OCI-LY7 (cell line): ENCODE measurements around the gene SPATS2L. TPM values are rescaled to one million over a fixed set of nuclear protein-coding genes. Genes with fewer than 3 reads are reported as not detected.

Experiments used
- BruUV-seq: library from RNA; stranded (reverse); fragments of 400-500 nt; replicated peaks from 2 replicates; lab custom pipeline; 2021; lab: Mats Ljungman, UMichigan
- CTCF ChIA-PET: fragments of 300-600 bp; sonication (Branson Sonifier 250); formaldehyde crosslinking; loops from one replicate; lab custom pipeline; 2022; ENCODE audit warnings: antibody characterized with exemption; ENCODE audit not compliant: unreplicated experiment; lab: Charles Lee
- POLR2A ChIA-PET: fragments of 300-600 bp; sonication (Branson Sonifier 250); formaldehyde crosslinking; loops from one replicate; lab custom pipeline; 2022; ENCODE audit warnings: antibody characterized with exemption; lab: Charles Lee
- DNase-seq: peaks from one replicate; pipeline ENCODE4 v3.0.0-alpha.2; 2015; ENCODE audit warnings: low spot score
- H2AFZ ChIP-seq: fragments of 200-600 bp; sonication (generic), shearing (Covaris generic); 2 replicates; pipeline ENCODE4 v1.6.1; 2014; ENCODE audit warnings: mild to moderate bottlenecking, antibody characterized with exemption, low read length, moderate library complexity
- H3K27ac ChIP-seq: fragments of 200-600 bp; sonication (generic); 2 replicates; pipeline ENCODE4 v1.5.1; 2014; ENCODE audit warnings: mixed run types, low read depth, mild to moderate bottlenecking, moderate library complexity, low read length, inconsistent platforms; ENCODE audit not compliant: poor library complexity, severe bottlenecking
- H3K36me3 ChIP-seq: fragments of 200-600 bp; sonication (generic); 2 replicates; pipeline ENCODE4 v1.6.1; 2014; ENCODE audit warnings: mild to moderate bottlenecking, antibody characterized with exemption, low read length, moderate library complexity, mixed read lengths; ENCODE audit not compliant: insufficient read depth
- H3K4me1 ChIP-seq: fragments of 200-600 bp; sonication (generic); 2 replicates; pipeline ENCODE4 v1.5.1; 2014; ENCODE audit warnings: mild to moderate bottlenecking, low read length; ENCODE audit not compliant: insufficient read depth, poor library complexity, severe bottlenecking
- H3K4me2 ChIP-seq: fragments of 200-600 bp; sonication (generic); 2 replicates; pipeline ENCODE4 v1.6.1; 2014; ENCODE audit warnings: mild to moderate bottlenecking, low read length
- H3K4me3 ChIP-seq: fragments of 200-600 bp; sonication (generic); 2 replicates; pipeline ENCODE4 v1.5.1; 2014; ENCODE audit warnings: mild to moderate bottlenecking, low read depth, low read length; ENCODE audit not compliant: poor library complexity, severe bottlenecking
- H3K79me2 ChIP-seq: fragments of 200-600 bp; sonication (generic); 2 replicates; pipeline ENCODE4 v1.6.1; 2016; ENCODE audit warnings: low read depth, mild to moderate bottlenecking, low read length, moderate library complexity, mixed read lengths; ENCODE audit not compliant: insufficient read depth
- H3K9me2 ChIP-seq: fragments of 200-600 bp; sonication (generic); 2 replicates; pipeline ENCODE4 v1.6.1; 2016; ENCODE audit warnings: mild to moderate bottlenecking, low read length, mixed read lengths; ENCODE audit not compliant: insufficient read depth
- H3K9me3 ChIP-seq: fragments of 200-600 bp; sonication (generic); 2 replicates; pipeline ENCODE4 v1.6.1; 2014; ENCODE audit warnings: mild to moderate bottlenecking, mixed run types, low read length, mixed read lengths
- H4K20me1 ChIP-seq: fragments of 200-600 bp; sonication (generic); 2 replicates; pipeline ENCODE4 v1.6.1; 2014; ENCODE audit warnings: mild to moderate bottlenecking, antibody characterized with exemption, low read length, moderate library complexity, mixed read lengths; ENCODE audit not compliant: insufficient read depth
- EZH2phosphoT487 ChIP-seq: fragments of 200-600 bp; sonication (generic); IDR thresholded peaks from 2 replicates; pipeline ENCODE4 v1.6.1; 2018; ENCODE audit warnings: low read depth, borderline replicate concordance, mild to moderate bottlenecking, mixed run types, antibody characterized with exemption, low read length, moderate library complexity, mixed read lengths
- intact Hi-C: fragments of 100-400 bp; cut with micrococcal nuclease; formaldehyde crosslinking; loops from one replicate; pipeline ENCODE4 v1.10.0; 2022; ENCODE audit not compliant: unreplicated experiment
- total RNA-seq, 2 experiments: library from RNA; depleted of rRNA in 1 of 2; stranded (reverse); fragments of >200 nt in 1 of 2; shearing (Covaris generic) in 1 of 2; gene quantifications; 2 replicates each; pipeline ENCODE4 v1.2.3, GENCODE V29; 2014 to 2022
- TF ChIP-seq, protein P1 (sequence below): fragments of 200-600 bp; sonication (generic); conservative IDR thresholded peaks from 2 replicates; pipeline ENCODE4 v1.5.1; 2014; ENCODE audit warnings: mild to moderate bottlenecking, antibody characterized with exemption, low read length, moderate library complexity, mixed read lengths

Gene SPATS2L
- total RNA-seq, 2 experiments from 2014 or later = 3.1 to 5.2 TPM

GRCh38 chr2:200345975-200346374 lies 39.5 kb downstream of the SPATS2L start:
- no peak for DNase-seq
- Histone ChIP-seq H3K4me1 (no peaks in the 10 kb centered on the region), H3K9me3 (no peaks in the 10 kb centered on the region), H3K36me3 (no peaks in the 10 kb centered on the region), H3K4me2 (no peak overlapping the region), H3K27ac (no peak overlapping the region), H3K79me2 (no peaks in the 10 kb centered on the region), H4K20me1 (no peaks in the 10 kb centered on the region), H2AFZ (no peak overlapping the region), H3K4me3 (no peak overlapping the region), H3K9me2 (no peaks in the 10 kb centered on the region)
- ChIA-PET CTCF (interaction anchor here (0.5 kb wide), 1 partner anchor 107 kb away, joined by 3 read pairs; no protein-coding TSS in a partner anchor), POLR2A (interaction anchor here (0.6 to 1.7 kb wide), 4 partner anchors 8 to 27 kb away, joined by 3 to 4 read pairs (median 4); no protein-coding TSS in a partner anchor)
- TF ChIP-seq, protein P1, sequence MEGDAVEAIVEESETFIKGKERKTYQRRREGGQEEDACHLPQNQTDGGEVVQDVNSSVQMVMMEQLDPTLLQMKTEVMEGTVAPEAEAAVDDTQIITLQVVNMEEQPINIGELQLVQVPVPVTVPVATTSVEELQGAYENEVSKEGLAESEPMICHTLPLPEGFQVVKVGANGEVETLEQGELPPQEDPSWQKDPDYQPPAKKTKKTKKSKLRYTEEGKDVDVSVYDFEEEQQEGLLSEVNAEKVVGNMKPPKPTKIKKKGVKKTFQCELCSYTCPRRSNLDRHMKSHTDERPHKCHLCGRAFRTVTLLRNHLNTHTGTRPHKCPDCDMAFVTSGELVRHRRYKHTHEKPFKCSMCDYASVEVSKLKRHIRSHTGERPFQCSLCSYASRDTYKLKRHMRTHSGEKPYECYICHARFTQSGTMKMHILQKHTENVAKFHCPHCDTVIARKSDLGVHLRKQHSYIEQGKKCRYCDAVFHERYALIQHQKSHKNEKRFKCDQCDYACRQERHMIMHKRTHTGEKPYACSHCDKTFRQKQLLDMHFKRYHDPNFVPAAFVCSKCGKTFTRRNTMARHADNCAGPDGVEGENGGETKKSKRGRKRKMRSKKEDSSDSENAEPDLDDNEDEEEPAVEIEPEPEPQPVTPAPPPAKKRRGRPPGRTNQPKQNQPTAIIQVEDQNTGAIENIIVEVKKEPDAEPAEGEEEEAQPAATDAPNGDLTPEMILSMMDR = no peak
- TF ChIP-seq EZH2phosphoT487 = no peak
- intact Hi-C loops = no loop called here
- BruUV-seq = no TSS peak

- Histone ChIP-seq H4K20me1 (no peaks in the 10 kb centered on the region), H3K4me3 (no peak overlapping the region), H3K4me2 (no peak overlapping the region), H3K9me2 (no peaks in the 10 kb centered on the region), H3K4me1 (no peaks in the 10 kb centered on the region), H3K27ac (no peak overlapping the region), H2AFZ (no peak overlapping the region), H3K79me2 (no peaks in the 10 kb centered on the region), H3K36me3 (no peaks in the 10 kb centered on the region), H3K9me3 (no peaks in the 10 kb centered on the region)
- ChIA-PET CTCF (interaction anchor here (0.8 kb wide), 1 partner anchor 42 kb away, joined by 3 read pairs; no protein-coding TSS in a partner anchor), POLR2A (interaction anchor here (0.6 to 1.7 kb wide), 4 partner anchors 19 to 102 kb away, joined by 3 to 5 read pairs (median 3); no protein-coding TSS in a partner anchor)
- no TSS peak for BruUV-seq
- DNase-seq = no peak
- TF ChIP-seq, protein P1 = no peak
- TF ChIP-seq EZH2phosphoT487 = no peak
- intact Hi-C loops = no loop called here
These were observed 40.8 kb downstream of the SPATS2L start for GRCh38 chr2:200347301-200347700.

DNA sequence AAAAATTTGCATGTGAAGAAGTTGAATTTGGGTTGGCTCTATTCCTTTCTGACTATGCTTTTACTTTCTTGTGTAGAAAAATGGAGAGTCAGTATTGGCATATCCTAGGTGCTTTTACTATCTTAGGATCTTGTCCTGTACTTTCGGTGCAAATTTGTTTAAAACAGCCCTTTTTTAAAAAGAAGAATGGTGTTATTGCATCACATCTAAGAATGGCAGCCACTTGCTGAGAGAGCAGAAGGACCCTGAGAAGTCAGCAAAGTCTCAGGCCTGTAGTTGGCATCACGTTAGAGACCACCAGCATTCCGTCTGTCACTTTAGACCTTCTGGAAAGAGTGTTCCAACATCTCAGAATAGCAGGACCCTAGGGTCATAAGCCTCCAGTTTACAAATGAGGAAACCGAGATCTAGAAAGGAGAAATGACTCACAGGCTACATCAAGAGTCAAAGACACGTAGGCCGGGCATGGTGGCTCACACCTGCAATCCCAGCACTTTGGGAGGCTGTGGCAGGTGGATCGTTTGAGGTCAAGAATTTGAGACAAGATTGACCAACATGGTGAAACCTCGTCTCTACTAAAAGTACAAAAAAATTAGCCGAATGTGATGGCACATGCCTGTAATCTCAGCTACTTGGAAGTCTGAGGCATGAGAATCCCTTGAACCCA lies 42.5 kb downstream of the SPATS2L start:
- no peak overlapping the region for H3K4me2 ChIP-seq
- H2AFZ ChIP-seq = no peak overlapping the region
- intact Hi-C loops = no loop called here
- H3K9me2 ChIP-seq = no peaks in the 10 kb centered on the region
- H3K9me3 ChIP-seq = no peaks in the 10 kb centered on the region
- H3K4me1 ChIP-seq = no peaks in the 10 kb centered on the region
- no peak overlapping the region for H3K4me3 ChIP-seq
- no peak for DNase-seq
- H3K79me2 ChIP-seq = no peaks in the 10 kb centered on the region
- no peaks in the 10 kb centered on the region for H3K36me3 ChIP-seq
- no TSS peak for BruUV-seq
- no peak overlapping the region for H3K27ac ChIP-seq
- TF ChIP-seq EZH2phosphoT487 = no peak
- POLR2A ChIA-PET = no interaction called here
- H4K20me1 ChIP-seq = no peaks in the 10 kb centered on the region
- CTCF ChIA-PET = no interaction called here
